Endothelial cell of umbilical vein (primary cell): Measurements from ENCODE around the gene PLIN5. TPM values are rescaled to one million over a fixed set of nuclear protein-coding genes. Genes with fewer than 3 reads are reported as not detected.

Source experiments
- BruUV-seq: library from RNA; stranded (reverse); fragments of 400-500 nt; replicated peaks from 2 replicates; lab custom pipeline; 2021; lab: Mats Ljungman, UMichigan
- CTCF ChIA-PET: fragments of 300-600, 350-600 bp; sonication (Branson Sonifier 250); formaldehyde crosslinking; loops from one replicate; lab custom pipeline; 2021; ENCODE audit warnings: antibody characterized with exemption, inconsistent platforms; lab: Charles Lee
- POLR2A ChIA-PET: fragments of 300-600, 350-600 bp; sonication (Branson Sonifier 250); formaldehyde crosslinking; loops from one replicate; lab custom pipeline; 2021; ENCODE audit warnings: antibody characterized with exemption, inconsistent platforms; lab: Charles Lee
- DNase-seq: peaks from one replicate; pipeline ENCODE4 v3.0.0-alpha.2; 2011; ENCODE audit warnings: low read depth, low spot score
- FAIRE-seq: peaks from 2 replicates; lab custom pipeline; 2011; peaks lifted over from hg19 to GRCh38; lab: Jason Lieb, UNC
- H2AFZ ChIP-seq: 2 replicates; pipeline ENCODE4 v1.6.0; 2012; ENCODE audit warnings: low read depth, low read length, control low read depth, inconsistent platforms
- H3K27ac ChIP-seq: 2 replicates; pipeline ENCODE4 v1.5.1; 2011; ENCODE audit warnings: low read depth, mild to moderate bottlenecking, control low read depth, low read length, moderate library complexity; ENCODE audit not compliant: insufficient read depth
- H3K27me3 ChIP-seq, 2 experiments: 2 replicates each; pipeline versions ENCODE4 v1.6.0 to v1.6.1; 2011; ENCODE audit warnings: low read length in 2 of 2, mixed read lengths in 1 of 2; ENCODE audit not compliant: control insufficient read depth in 2 of 2, insufficient read depth in 2 of 2
- H3K36me3 ChIP-seq, 2 experiments: 2 replicates in 1 of 2; 3 replicates in 1 of 2; pipeline ENCODE4 v1.5.1; 2011; ENCODE audit warnings: low read length in 2 of 2, mild to moderate bottlenecking in 1 of 2, moderate library complexity in 1 of 2; ENCODE audit not compliant: control insufficient read depth in 2 of 2, insufficient read depth in 2 of 2; ENCODE audit errors: extremely low read depth in 1 of 2
- H3K4me1 ChIP-seq: 3 replicates; pipeline ENCODE4 v1.5.1; 2011; ENCODE audit warnings: mild to moderate bottlenecking, low read length; ENCODE audit not compliant: control insufficient read depth, insufficient read depth; ENCODE audit errors: extremely low read depth
- H3K4me2 ChIP-seq: 2 replicates; pipeline ENCODE4 v1.6.1; 2011; ENCODE audit warnings: low read length, control low read depth, mixed read lengths; ENCODE audit not compliant: insufficient read depth
- H3K4me3 ChIP-seq, 3 experiments: fragments of 200-600 bp in 1 of 3; sonication (generic), shearing (Covaris generic) in 1 of 3; replicated peaks in 1 of 3; 2 replicates each; pipeline ENCODE4 v1.5.1; 2011 to 2016; ENCODE audit warnings: control low read depth in 3 of 3, low read length in 3 of 3, mild to moderate bottlenecking in 2 of 3, inconsistent platforms in 1 of 3, low read depth in 1 of 3, moderate library complexity in 1 of 3; ENCODE audit not compliant: insufficient read depth in 1 of 3
- H3K79me2 ChIP-seq: 2 replicates; pipeline ENCODE4 v1.6.0; 2012; ENCODE audit warnings: low read length, inconsistent platforms; ENCODE audit not compliant: control insufficient read depth, insufficient read depth
- H3K9ac ChIP-seq: replicated peaks from 2 replicates; pipeline ENCODE3; 2011; ENCODE audit warnings: low read length, control low read depth; ENCODE audit not compliant: insufficient read depth; ENCODE audit errors: extremely low read depth
- H3K9me1 ChIP-seq: replicated peaks from 3 replicates; pipeline ENCODE4 v1.6.0; 2011; ENCODE audit warnings: mild to moderate bottlenecking, low read length; ENCODE audit not compliant: control insufficient read depth, insufficient read depth; ENCODE audit errors: extremely low read depth
- H3K9me3 ChIP-seq: replicated peaks from 2 replicates; pipeline ENCODE4 v1.5.1; 2012; ENCODE audit warnings: low read length, inconsistent platforms; ENCODE audit not compliant: control insufficient read depth, insufficient read depth
- H4K20me1 ChIP-seq: replicated peaks from 2 replicates; pipeline ENCODE3; 2011; ENCODE audit warnings: mild to moderate bottlenecking, low read length; ENCODE audit not compliant: control insufficient read depth, insufficient read depth; ENCODE audit errors: extremely low read depth
- CTCF ChIP-seq, 2 donors: IDR thresholded peaks; 1 replicate in 1 of 2; 2 replicates in 1 of 2; pipeline ENCODE4 v1.5.1; 2011; ENCODE audit warnings: low read length in 2 of 2, mild to moderate bottlenecking in 2 of 2, moderate library complexity in 2 of 2, control low read depth in 1 of 2, inconsistent platforms in 1 of 2, low read depth in 1 of 2; ENCODE audit not compliant: insufficient read depth in 1 of 2; ENCODE audit errors: extremely low read depth in 1 of 2
- EZH2 ChIP-seq: IDR thresholded peaks from 2 replicates; pipeline ENCODE4 v1.6.1; 2012; ENCODE audit warnings: borderline replicate concordance, low read depth, mild to moderate bottlenecking, moderate library complexity, low read length, inconsistent platforms; ENCODE audit not compliant: severe bottlenecking
- FOS ChIP-seq: IDR thresholded peaks from 2 replicates; pipeline ENCODE4 v1.6.1; 2011; ENCODE audit warnings: mild to moderate bottlenecking, low read length, moderate library complexity, borderline replicate concordance; ENCODE audit not compliant: insufficient read depth
- GATA2 ChIP-seq: IDR thresholded peaks from 2 replicates; pipeline ENCODE4 v1.7.0; 2011; ENCODE audit warnings: low read depth, mild to moderate bottlenecking, moderate library complexity, mixed read lengths, low read length; ENCODE audit not compliant: insufficient read length, insufficient read depth
- JUN ChIP-seq: IDR thresholded peaks from 2 replicates; pipeline ENCODE4 v1.6.1; 2011; ENCODE audit warnings: borderline replicate concordance, low read depth; ENCODE audit not compliant: insufficient read length, insufficient read depth
- MAX ChIP-seq: IDR thresholded peaks from 2 replicates; pipeline ENCODE4 v1.6.1; 2011; ENCODE audit not compliant: insufficient read depth, insufficient read length
- MYC ChIP-seq: IDR thresholded peaks from one replicate; pipeline ENCODE4 v1.6.1; 2011; ENCODE audit warnings: mild to moderate bottlenecking, low read depth, low read length
- POLR2A ChIP-seq: IDR thresholded peaks from 2 replicates; pipeline ENCODE4 v1.6.1; 2012; ENCODE audit warnings: low read depth, mild to moderate bottlenecking, control low read depth, low read length
- POLR2AphosphoS5 ChIP-seq: IDR thresholded peaks from 2 replicates; pipeline ENCODE4 v1.6.1; 2012; ENCODE audit warnings: low read depth, mild to moderate bottlenecking, control low read depth, low read length, moderate library complexity; ENCODE audit not compliant: insufficient read depth
- dilution Hi-C: fragments of 300-500 bp; cut with MboI; formaldehyde crosslinking; loops from one replicate; pipeline ENCODE4 v1.15.0; 2019; ENCODE audit warnings: low sequenced_read_pairs; ENCODE audit not compliant: extremely low pct_ligation_motif_present
- intact Hi-C: fragments of 100-400 bp; cut with micrococcal nuclease; formaldehyde crosslinking; loops from one replicate; pipeline ENCODE4 v1.10.0; 2022
- polyA plus RNA-seq, 4 experiments: library from polyadenylated mRNA; depleted of rRNA in 3 of 4; stranded (reverse) in 3 of 4; unstranded in 1 of 4; fragments of >200 nt; gene quantifications; 2 replicates each; pipeline versions ENCODE4 v1.2.1 to v1.2.3, GENCODE V29; 2011 to 2012; ENCODE audit warnings: missing spikeins in 1 of 4
- total RNA-seq: library from RNA; stranded (reverse); gene quantifications from 2 replicates; pipeline ENCODE4 v1.2.3, GENCODE V29; 2021

Gene PLIN5
- total and polyA plus RNA-seq, 2 donors (not counting 3 experiments of a cell fraction or from before 2014, with no cell fraction given), result 0.17 to 0.24 TPM

GRCh38 chr19:4554717-4555116 is 19.7 kb upstream of the PLIN5 start:
- FAIRE-seq (no peak), DNase-seq (no peak)
- dilution Hi-C loops (no loop called here), intact Hi-C loops (loop anchor here (5.0 kb wide), 1 partner anchor 168 kb away; the partner anchor contains the start of gene DPP9)
- H4K20me1 ChIP-seq, result no peaks in the 10 kb centered on the region
- no peaks in the 10 kb centered on the region for H3K9me3 ChIP-seq
- H3K9me1 ChIP-seq, result no peaks in the 10 kb centered on the region
- H3K4me2 ChIP-seq, result no peak overlapping the region
- TF ChIP-seq POLR2A (no peak), MAX (no peak), GATA2 (no peak), MYC (no peak), JUN (no peak), EZH2 (no peak), CTCF (IDR thresholded peaks at IDR 0.05; ENCODE audit: extremely low read depth in 1 of 2, insufficient read depth in 1 of 2, low read depth in 1 of 2, low read length in 2 of 2) (no peak), POLR2AphosphoS5 (no peak), FOS (no peak)
- no peak overlapping the region for H3K27ac ChIP-seq
- ChIA-PET POLR2A (no interaction called here), CTCF (no interaction called here)
- H2AFZ ChIP-seq, result no peak overlapping the region
- H3K36me3 ChIP-seq, result peaks cover 20 to 55% of the 10 kb centered on the region in 2 experiments
- H3K79me2 ChIP-seq, result peaks cover 6% of the 10 kb centered on the region
- no peaks in the 10 kb centered on the region for H3K27me3 ChIP-seq
- no peak overlapping the region for H3K9ac ChIP-seq
- no TSS peak for BruUV-seq
- H3K4me3 ChIP-seq, result no peak overlapping the region
- peaks cover 20% of the 10 kb centered on the region for H3K4me1 ChIP-seq
